ENCODE data around the gene SPAG16.

SPAG16 gene

DNA sequence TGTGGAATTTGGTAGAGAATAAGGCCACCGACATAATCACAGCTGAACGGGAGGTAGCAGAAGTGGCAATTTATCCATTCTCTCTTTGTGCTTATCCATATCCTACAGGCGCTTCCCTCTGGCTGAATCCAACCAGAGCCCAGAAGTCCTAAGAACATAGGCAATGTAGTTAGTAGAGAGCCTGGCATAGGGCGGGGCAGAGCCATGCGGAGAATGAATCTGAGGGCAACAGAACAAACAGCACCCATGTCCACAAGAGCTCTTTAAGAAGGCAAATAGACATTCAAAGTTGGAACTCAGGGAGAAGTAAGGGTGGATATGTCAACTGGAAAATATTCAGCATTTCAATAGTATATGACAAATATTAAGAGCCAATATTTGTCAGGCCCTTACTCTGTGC is 820.7 kb downstream of the SPAG16 start:
- Mint-ChIP-seq H3K4me3 (no peak overlapping the region), H3K27me3 (ENCODE audit: low read depth) (no peaks in the 10 kb centered on the region), H3K27ac (no peak overlapping the region), H3K36me3 (ENCODE audit: low read depth) (no peaks in the 10 kb centered on the region), H3K4me1 (ENCODE audit: low read depth) (no peaks in the 10 kb centered on the region), H3K9me3 (no peaks in the 10 kb centered on the region)

GRCh38 chr2:214107726-214108125 is 823.5 kb downstream of the SPAG16 start:
- H3K4me1 Mint-ChIP-seq (ENCODE audit: low read depth): no peaks in the 10 kb centered on the region
- peaks cover 3% of the 10 kb centered on the region for H3K9me3 Mint-ChIP-seq
- H3K27me3 Mint-ChIP-seq (ENCODE audit: low read depth): no peaks in the 10 kb centered on the region
- H3K4me3 Mint-ChIP-seq: no peak overlapping the region
- H3K27ac Mint-ChIP-seq: no peak overlapping the region
- H3K36me3 Mint-ChIP-seq (ENCODE audit: low read depth): no peaks in the 10 kb centered on the region

GRCh38 chr2:214108598-214108997 is 824.3 kb downstream of the SPAG16 start:
- no peaks in the 10 kb centered on the region for H3K4me1 Mint-ChIP-seq (ENCODE audit: low read depth)
- no peak overlapping the region for H3K27ac Mint-ChIP-seq
- peaks cover 8% of the 10 kb centered on the region for H3K9me3 Mint-ChIP-seq
- no peak overlapping the region for H3K4me3 Mint-ChIP-seq
- H3K36me3 Mint-ChIP-seq (ENCODE audit: low read depth): no peaks in the 10 kb centered on the region
- no peaks in the 10 kb centered on the region for H3K27me3 Mint-ChIP-seq (ENCODE audit: low read depth)

DNA sequence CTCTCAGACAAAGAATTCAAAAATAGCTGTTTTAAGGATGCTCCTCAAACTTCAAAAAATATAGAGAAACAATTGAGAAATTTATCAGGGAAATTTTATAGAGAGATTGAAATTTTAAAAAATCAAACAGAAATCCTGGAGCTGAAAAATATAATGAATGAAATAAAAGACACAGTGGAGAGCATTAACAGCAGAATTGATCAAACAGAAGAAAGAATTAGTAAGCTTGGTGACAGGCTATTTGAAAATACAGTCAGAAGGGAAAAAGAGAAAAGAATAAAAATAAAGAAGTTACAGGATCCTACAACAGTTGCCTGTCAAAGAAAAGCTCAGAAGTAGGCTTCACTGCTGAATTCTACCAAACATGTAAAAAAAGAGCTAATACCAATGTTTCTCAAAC is 832.8 kb downstream of the SPAG16 start:
- Mint-ChIP-seq H3K27ac (no peak overlapping the region), H3K4me1 (ENCODE audit: low read depth) (no peaks in the 10 kb centered on the region), H3K36me3 (ENCODE audit: low read depth) (no peaks in the 10 kb centered on the region), H3K4me3 (no peak overlapping the region), H3K27me3 (ENCODE audit: low read depth) (no peaks in the 10 kb centered on the region), H3K9me3 (peaks cover 22% of the 10 kb centered on the region)

GRCh38 chr2:214126135-214126534 is 841.9 kb downstream of the SPAG16 start:
- no peaks in the 10 kb centered on the region for H3K36me3 Mint-ChIP-seq (ENCODE audit: low read depth)
- H3K27me3 Mint-ChIP-seq (ENCODE audit: low read depth): no peaks in the 10 kb centered on the region
- H3K9me3 Mint-ChIP-seq: no peaks in the 10 kb centered on the region
- H3K4me3 Mint-ChIP-seq: no peak overlapping the region
- H3K4me1 Mint-ChIP-seq (ENCODE audit: low read depth): no peaks in the 10 kb centered on the region
- no peak overlapping the region for H3K27ac Mint-ChIP-seq

DNA sequence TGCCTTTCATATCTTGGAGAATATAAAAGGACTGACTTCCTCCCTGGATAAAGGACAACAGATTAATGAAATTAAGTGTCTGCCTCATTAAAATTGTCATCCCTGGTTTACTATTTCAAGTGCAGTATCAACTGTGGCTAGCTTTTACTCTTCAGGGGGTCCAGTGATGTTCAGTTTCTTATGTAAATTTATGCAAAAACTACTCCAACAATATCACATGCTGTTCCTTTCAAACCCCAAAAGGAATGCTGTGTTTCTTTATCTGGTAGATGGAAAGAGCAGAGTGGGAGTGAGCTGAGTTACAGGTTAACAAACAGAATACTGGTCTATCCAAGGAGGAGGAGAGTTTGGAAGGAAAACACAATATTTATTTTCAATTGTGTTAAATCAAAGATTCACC is 842.9 kb downstream of the SPAG16 start:
- Mint-ChIP-seq H3K36me3 (ENCODE audit: low read depth) (no peaks in the 10 kb centered on the region), H3K9me3 (no peaks in the 10 kb centered on the region), H3K27me3 (ENCODE audit: low read depth) (no peaks in the 10 kb centered on the region), H3K27ac (no peak overlapping the region), H3K4me3 (no peak overlapping the region), H3K4me1 (ENCODE audit: low read depth) (no peaks in the 10 kb centered on the region)

- no peaks in the 10 kb centered on the region for H3K4me1 Mint-ChIP-seq (ENCODE audit: low read depth)
- no peak overlapping the region for H3K27ac Mint-ChIP-seq
- no peak overlapping the region for H3K4me3 Mint-ChIP-seq
- no peaks in the 10 kb centered on the region for H3K9me3 Mint-ChIP-seq
- H3K36me3 Mint-ChIP-seq (ENCODE audit: low read depth): no peaks in the 10 kb centered on the region
- no peaks in the 10 kb centered on the region for H3K27me3 Mint-ChIP-seq (ENCODE audit: low read depth)
These were observed 843.3 kb downstream of the SPAG16 start for GRCh38 chr2:214127571-214127970.

DNA sequence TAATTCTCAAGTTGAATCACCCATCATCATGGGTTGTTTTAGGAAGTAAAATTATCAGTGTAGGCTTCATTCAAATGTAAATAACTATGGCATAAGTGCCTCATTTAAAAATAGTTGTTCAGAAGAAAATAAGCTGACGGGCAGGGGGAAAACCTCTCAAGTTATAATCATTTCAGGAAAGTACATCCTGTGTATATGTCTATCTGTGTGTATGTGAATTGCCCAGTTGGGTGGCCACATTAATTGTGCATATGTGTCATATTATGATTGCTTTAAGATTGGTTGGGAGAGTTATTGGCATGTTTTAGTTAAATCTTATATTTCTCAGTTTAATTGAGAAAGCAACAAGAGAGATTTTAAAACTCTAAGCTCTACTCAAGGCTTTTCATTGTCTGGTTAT is 843.8 kb downstream of the SPAG16 start:
- Mint-ChIP-seq H3K36me3 (ENCODE audit: low read depth) (no peaks in the 10 kb centered on the region), H3K4me1 (ENCODE audit: low read depth) (no peaks in the 10 kb centered on the region), H3K27ac (no peak overlapping the region), H3K27me3 (ENCODE audit: low read depth) (no peaks in the 10 kb centered on the region), H3K4me3 (no peak overlapping the region), H3K9me3 (no peaks in the 10 kb centered on the region)

GRCh38 chr2:214130114-214130513 is 845.9 kb downstream of the SPAG16 start:
- Mint-ChIP-seq H3K4me3 (no peak overlapping the region), H3K27me3 (ENCODE audit: low read depth) (no peaks in the 10 kb centered on the region), H3K4me1 (ENCODE audit: low read depth) (no peaks in the 10 kb centered on the region), H3K27ac (no peak overlapping the region), H3K9me3 (no peaks in the 10 kb centered on the region), H3K36me3 (ENCODE audit: low read depth) (no peaks in the 10 kb centered on the region)

DNA sequence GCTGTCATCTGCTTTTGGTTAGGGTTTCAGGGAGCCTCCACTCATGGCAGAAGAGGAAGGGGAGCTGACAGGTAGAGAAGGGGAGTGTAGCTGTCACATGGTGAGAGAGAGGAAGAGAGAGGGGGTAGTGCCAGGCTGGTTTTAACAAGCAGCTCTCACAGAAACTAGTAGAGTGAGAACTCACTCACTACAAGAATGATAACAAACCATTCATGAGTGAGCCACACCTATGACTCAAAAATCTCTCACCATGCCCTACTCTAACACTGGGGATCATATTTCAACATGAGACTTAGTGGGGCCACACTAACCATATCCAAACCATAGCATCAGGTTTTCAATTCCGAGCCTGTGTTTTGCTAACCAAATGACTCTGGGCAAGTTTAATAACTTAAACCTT is 851.7 kb downstream of the SPAG16 start:
- H3K4me1 Mint-ChIP-seq (ENCODE audit: low read depth): no peaks in the 10 kb centered on the region
- no peaks in the 10 kb centered on the region for H3K27me3 Mint-ChIP-seq (ENCODE audit: low read depth)
- H3K4me3 Mint-ChIP-seq: no peak overlapping the region

DNA sequence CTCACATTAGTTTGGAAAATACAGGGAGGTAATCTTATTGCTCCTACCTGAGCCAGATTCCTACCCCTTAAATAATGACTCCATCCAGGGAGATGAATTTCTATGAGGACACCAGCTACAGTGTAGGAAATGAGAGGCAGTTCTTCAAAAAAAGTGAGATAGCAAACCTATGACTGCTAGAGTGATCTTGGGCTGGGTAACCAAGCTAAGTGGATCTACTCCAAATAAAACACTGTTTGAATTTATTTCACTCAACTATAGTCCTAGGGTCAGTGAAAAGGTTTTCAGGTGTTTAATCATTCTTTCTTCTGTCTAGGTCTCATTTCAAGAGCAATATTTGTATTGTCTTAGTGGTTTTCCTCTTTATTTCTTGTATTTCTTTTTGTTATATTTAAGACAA is 854.5 kb downstream of the SPAG16 start:
- Mint-ChIP-seq H3K36me3 (ENCODE audit: low read depth) (no peaks in the 10 kb centered on the region), H3K4me3 (no peak overlapping the region)

More for the DNA sequence above, 851.7 kb downstream of the SPAG16 start:
- H3K27ac Mint-ChIP-seq: no peak overlapping the region
- H3K9me3 Mint-ChIP-seq: no peaks in the 10 kb centered on the region
- no peaks in the 10 kb centered on the region for H3K36me3 Mint-ChIP-seq (ENCODE audit: low read depth)

DNA sequence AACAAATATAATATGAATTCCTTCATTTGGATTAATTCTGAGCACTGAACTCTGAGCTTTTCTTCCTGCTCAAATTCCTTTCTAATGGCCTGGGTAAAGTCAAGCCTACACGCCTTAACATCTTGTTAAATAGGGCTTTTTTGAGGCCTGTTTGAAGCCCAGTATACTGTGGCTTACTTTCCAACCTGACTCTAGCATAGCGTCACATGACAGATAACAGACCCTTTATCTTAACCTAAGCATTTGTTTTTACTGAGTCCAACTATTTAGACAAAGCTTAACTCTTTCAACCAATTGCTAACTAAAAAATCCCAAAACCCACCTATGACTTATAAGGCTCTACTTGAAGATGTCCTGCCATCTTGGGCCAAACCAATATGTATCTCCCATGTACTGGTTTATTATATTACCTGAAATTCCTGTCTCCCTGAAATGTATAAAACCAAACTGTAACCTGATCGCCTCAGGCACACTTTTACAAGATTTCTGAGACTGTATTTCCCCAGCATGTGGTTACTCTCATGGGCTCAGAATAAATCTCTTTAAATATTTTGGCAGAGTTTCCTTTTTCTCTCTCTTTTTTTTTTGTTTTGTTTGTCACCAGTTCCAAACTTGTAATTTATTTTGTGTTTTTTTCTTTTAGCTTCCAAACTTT is 855.5 kb downstream of the SPAG16 start:
- H3K27ac Mint-ChIP-seq: no peak overlapping the region
- H3K36me3 Mint-ChIP-seq (ENCODE audit: low read depth): no peaks in the 10 kb centered on the region
- H3K27me3 Mint-ChIP-seq (ENCODE audit: low read depth): no peaks in the 10 kb centered on the region
- no peaks in the 10 kb centered on the region for H3K9me3 Mint-ChIP-seq
- no peaks in the 10 kb centered on the region for H3K4me1 Mint-ChIP-seq (ENCODE audit: low read depth)
- no peak overlapping the region for H3K4me3 Mint-ChIP-seq

More for the DNA sequence above, 854.5 kb downstream of the SPAG16 start:
- H3K27ac Mint-ChIP-seq: no peak overlapping the region
- H3K9me3 Mint-ChIP-seq: no peaks in the 10 kb centered on the region
- H3K27me3 Mint-ChIP-seq (ENCODE audit: low read depth): no peaks in the 10 kb centered on the region
- no peaks in the 10 kb centered on the region for H3K4me1 Mint-ChIP-seq (ENCODE audit: low read depth)

GRCh38 chr2:214156971-214157370 is 872.7 kb downstream of the SPAG16 start:
- no peaks in the 10 kb centered on the region for H3K36me3 Mint-ChIP-seq (ENCODE audit: low read depth)

GRCh38 chr2:214158851-214159250 is 874.6 kb downstream of the SPAG16 start:
- Mint-ChIP-seq H3K4me3 (no peak overlapping the region), H3K4me1 (ENCODE audit: low read depth) (no peaks in the 10 kb centered on the region), H3K36me3 (ENCODE audit: low read depth) (no peaks in the 10 kb centered on the region), H3K27ac (no peak overlapping the region), H3K9me3 (no peaks in the 10 kb centered on the region), H3K27me3 (ENCODE audit: low read depth) (no peaks in the 10 kb centered on the region)

More at GRCh38 chr2:214156971-214157370, 872.7 kb downstream of the SPAG16 start:
- H3K9me3 Mint-ChIP-seq: no peaks in the 10 kb centered on the region
- H3K4me1 Mint-ChIP-seq (ENCODE audit: low read depth): no peaks in the 10 kb centered on the region
- no peak overlapping the region for H3K4me3 Mint-ChIP-seq
- no peak overlapping the region for H3K27ac Mint-ChIP-seq
- H3K27me3 Mint-ChIP-seq (ENCODE audit: low read depth): no peaks in the 10 kb centered on the region

DNA sequence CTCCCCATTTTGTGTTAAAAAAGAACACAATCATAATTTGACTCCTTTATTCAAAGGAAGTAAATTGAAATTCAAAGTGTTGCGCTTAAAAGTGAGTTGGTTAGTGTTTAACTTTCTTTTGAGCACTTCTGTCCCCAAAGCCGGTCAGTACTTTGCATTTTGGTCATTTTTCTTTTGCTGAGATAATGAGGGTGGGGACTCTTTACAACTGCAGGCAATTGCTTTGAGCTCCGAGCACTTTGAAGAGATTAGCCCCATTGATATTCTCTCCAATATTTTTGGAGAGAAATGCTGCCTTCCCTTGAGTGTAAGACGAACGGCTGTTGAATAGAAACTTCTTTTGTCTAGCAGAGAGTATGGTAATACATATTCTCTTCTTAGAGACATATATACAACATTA is 885.0 kb downstream of the SPAG16 start:
- Mint-ChIP-seq H3K4me1 (ENCODE audit: low read depth) (no peaks in the 10 kb centered on the region), H3K9me3 (no peaks in the 10 kb centered on the region), H3K36me3 (ENCODE audit: low read depth) (no peaks in the 10 kb centered on the region), H3K27ac (no peak overlapping the region), H3K27me3 (ENCODE audit: low read depth) (no peaks in the 10 kb centered on the region), H3K4me3 (no peak overlapping the region)

- Mint-ChIP-seq H3K27ac (no peak overlapping the region), H3K27me3 (ENCODE audit: low read depth) (no peaks in the 10 kb centered on the region), H3K9me3 (no peaks in the 10 kb centered on the region), H3K36me3 (ENCODE audit: low read depth) (no peaks in the 10 kb centered on the region), H3K4me1 (ENCODE audit: low read depth) (no peaks in the 10 kb centered on the region), H3K4me3 (no peak overlapping the region)
These were observed 885.5 kb downstream of the SPAG16 start for GRCh38 chr2:214169736-214170135.
